ENCODE data around the gene PLEKHG2. TPM values are rescaled to one million over a fixed set of nuclear protein-coding genes. Genes with fewer than 3 reads are reported as not detected.

The PLEKHG2 gene
- total RNA-seq, 2 experiments from 2014 or later, result 30.4 to 65.9 TPM

DNA sequence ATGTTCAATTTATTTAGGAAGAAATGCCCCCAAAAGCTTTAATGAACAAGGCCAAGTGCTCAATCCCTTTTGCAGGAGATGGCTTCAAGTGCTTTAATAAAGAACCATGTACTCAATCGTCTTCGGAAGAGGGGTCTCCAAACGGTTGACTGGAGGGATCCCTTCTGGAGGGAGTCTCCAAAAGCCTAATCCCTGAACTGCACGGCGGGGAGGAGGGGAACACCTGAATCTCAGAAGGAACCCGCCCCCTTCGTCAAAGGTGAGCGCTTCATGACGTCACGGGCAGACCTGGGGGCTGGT is 22.1 kb upstream of the PLEKHG2 start:
- no TSS peak for BruUV-seq (replicated peaks)
- H3K4me3 ChIP-seq (ENCODE audit: low read depth, low read length, poor library complexity, severe bottlenecking), result peak overlapping the region; percentile 86
- no peaks in the 10 kb centered on the region for H4K20me1 ChIP-seq (ENCODE audit: insufficient read depth, low read length)
- peaks cover 25% of the 10 kb centered on the region for H3K79me2 ChIP-seq (ENCODE audit: insufficient read depth, low read depth, low read length)
- peaks cover 60% of the 10 kb centered on the region for H3K36me3 ChIP-seq (ENCODE audit: insufficient read depth, low read length)
- no peak for DNase-seq (ENCODE audit: low spot score)
- no peaks in the 10 kb centered on the region for H3K9me2 ChIP-seq (ENCODE audit: insufficient read depth, low read length)
- H3K4me2 ChIP-seq (ENCODE audit: low read length), result peak overlapping the region; percentile 83
- CTCF ChIA-PET (ENCODE audit: unreplicated experiment), result no interaction called here
- no peaks in the 10 kb centered on the region for H3K9me3 ChIP-seq (ENCODE audit: low read length)
- peaks cover 24% of the 10 kb centered on the region for H3K4me1 ChIP-seq (ENCODE audit: insufficient read depth, low read length, poor library complexity, severe bottlenecking)
- H2AFZ ChIP-seq (ENCODE audit: low read length), result peak overlapping the region; percentile 71; the same call in 1 of the 2 replicates
- intact Hi-C loops (cut with micrococcal nuclease; ENCODE audit: unreplicated experiment), result loop anchor here (2.0 kb wide), 1 partner anchor 142 kb away; the partner anchor contains the start of gene EID2B
- peak overlapping the region; percentile 84 for H3K27ac ChIP-seq (ENCODE audit: low read depth, low read length, poor library complexity, severe bottlenecking)
- TF ChIP-seq EZH2phosphoT487 (IDR thresholded peaks at IDR 0.05; ENCODE audit: borderline replicate concordance, low read depth, low read length), result no peak
- no peak for TF ChIP-seq CTCF (conservative IDR thresholded peaks at IDR 0.05; ENCODE audit: low read length)
- POLR2A ChIA-PET, result interaction anchor here (0.7 to 2.0 kb wide), 3 partner anchors 54 to 179 kb away, joined by 3 to 6 read pairs (median 4); partner anchors contain the start of gene SUPT5H

- peak; percentile 99 for DNase-seq (ENCODE audit: low spot score)
- H3K9me2 ChIP-seq (ENCODE audit: insufficient read depth, low read length), result no peaks in the 10 kb centered on the region
- H2AFZ ChIP-seq (ENCODE audit: low read length), result peak within 1 kb of the TSS; percentile 71
- H3K36me3 ChIP-seq (ENCODE audit: insufficient read depth, low read length), result peaks cover 57% of the 10 kb centered on the region
- no peaks in the 10 kb centered on the region for H3K9me3 ChIP-seq (ENCODE audit: low read length)
- H3K4me2 ChIP-seq (ENCODE audit: low read length), result peak within 1 kb of the TSS; percentile 83
- H3K27ac ChIP-seq (ENCODE audit: low read depth, low read length, poor library complexity, severe bottlenecking), result peak within 1 kb of the TSS; percentile 84
- no peaks in the 10 kb centered on the region for H4K20me1 ChIP-seq (ENCODE audit: insufficient read depth, low read length)
- ChIA-PET CTCF (ENCODE audit: unreplicated experiment) (no interaction called here), POLR2A (interaction anchor here (0.7 to 2.0 kb wide), 5 partner anchors 10 to 179 kb away, joined by 3 to 6 read pairs (median 4); partner anchors contain the start of genes PLEKHG2 and SUPT5H)
- no TSS peak for BruUV-seq (replicated peaks)
- intact Hi-C loops (cut with micrococcal nuclease; ENCODE audit: unreplicated experiment), result loop anchor here (1.0 to 2.0 kb wide), 2 partner anchors 49 to 142 kb away; partner anchors contain the start of genes EID2B and SAMD4B
- TF ChIP-seq CTCF (conservative IDR thresholded peaks at IDR 0.05; ENCODE audit: low read length) (peak; percentile 57; the same call in 1 of the 2 replicates), EZH2phosphoT487 (IDR thresholded peaks at IDR 0.05; ENCODE audit: borderline replicate concordance, low read depth, low read length) (no peak)
- H3K79me2 ChIP-seq (ENCODE audit: insufficient read depth, low read depth, low read length), result peaks cover 25% of the 10 kb centered on the region
- H3K4me1 ChIP-seq (ENCODE audit: insufficient read depth, low read length, poor library complexity, severe bottlenecking), result peaks cover 24% of the 10 kb centered on the region
- H3K4me3 ChIP-seq (ENCODE audit: low read depth, low read length, poor library complexity, severe bottlenecking), result peak within 1 kb of the TSS; percentile 86
These were observed 21.6 kb upstream of the PLEKHG2 start, which contains the start of the genes MED29 and PAF1 for GRCh38 chr19:39390751-39391437. TSS of gene MED29 (plus strand) at chr19:39391378. CDS start at chr19:39391423, 45 bp downstream. TSS of gene PAF1 (minus strand) at chr19:39391106. CDS start at chr19:39390864, 242 bp downstream.

Data from OCI-LY7 (cell line).